B cell (primary cell): ENCODE measurements around the gene RUNDC1.
"Not testable (repeated sequence)": the region's sequence is repeated elsewhere in the genome, so short reads cannot be mapped to it uniquely, and the experiment has no call there.

Experiments
- CTCF ChIP-seq: fragments of 200-600 bp; IDR thresholded peaks from one replicate; pipeline ENCODE4 v1.8.0; 2022; ENCODE audit warnings: antibody characterized with exemption, mild to moderate bottlenecking
- EZH2 ChIP-seq: IDR thresholded peaks from 2 replicates; pipeline ENCODE4 v1.6.1; 2012; ENCODE audit warnings: borderline replicate concordance, low read depth, mild to moderate bottlenecking, moderate library complexity, low read length; ENCODE audit not compliant: insufficient read depth, poor library complexity, severe bottlenecking

DNA sequence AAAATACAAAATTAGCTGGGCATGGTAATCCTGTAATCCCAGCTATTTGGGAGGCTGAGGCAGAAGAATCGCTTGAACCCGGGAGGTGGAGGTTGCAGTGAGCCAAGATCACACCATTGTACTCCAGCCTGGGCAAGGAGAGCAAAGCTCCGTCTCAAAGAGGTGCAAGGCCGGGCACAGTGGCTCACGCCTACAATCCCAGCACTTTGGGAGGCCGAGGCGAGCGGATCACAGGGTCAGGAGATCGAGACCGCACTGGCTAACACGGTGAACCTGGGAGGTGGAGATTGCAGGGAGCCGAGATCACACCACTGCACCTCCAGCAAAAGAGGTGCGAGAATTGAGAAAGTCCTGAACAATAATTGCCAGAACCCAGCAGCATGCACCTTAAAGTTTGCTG lies 20.5 kb downstream of the RUNDC1 start:
- not testable (repeated sequence) for TF ChIP-seq CTCF, EZH2
